ENCODE data around the gene MPHOSPH10.

GRCh38 chr2:71113843-71114242 is 16.6 kb upstream of the MPHOSPH10 start:
- TF ChIP-seq, protein P1, sequence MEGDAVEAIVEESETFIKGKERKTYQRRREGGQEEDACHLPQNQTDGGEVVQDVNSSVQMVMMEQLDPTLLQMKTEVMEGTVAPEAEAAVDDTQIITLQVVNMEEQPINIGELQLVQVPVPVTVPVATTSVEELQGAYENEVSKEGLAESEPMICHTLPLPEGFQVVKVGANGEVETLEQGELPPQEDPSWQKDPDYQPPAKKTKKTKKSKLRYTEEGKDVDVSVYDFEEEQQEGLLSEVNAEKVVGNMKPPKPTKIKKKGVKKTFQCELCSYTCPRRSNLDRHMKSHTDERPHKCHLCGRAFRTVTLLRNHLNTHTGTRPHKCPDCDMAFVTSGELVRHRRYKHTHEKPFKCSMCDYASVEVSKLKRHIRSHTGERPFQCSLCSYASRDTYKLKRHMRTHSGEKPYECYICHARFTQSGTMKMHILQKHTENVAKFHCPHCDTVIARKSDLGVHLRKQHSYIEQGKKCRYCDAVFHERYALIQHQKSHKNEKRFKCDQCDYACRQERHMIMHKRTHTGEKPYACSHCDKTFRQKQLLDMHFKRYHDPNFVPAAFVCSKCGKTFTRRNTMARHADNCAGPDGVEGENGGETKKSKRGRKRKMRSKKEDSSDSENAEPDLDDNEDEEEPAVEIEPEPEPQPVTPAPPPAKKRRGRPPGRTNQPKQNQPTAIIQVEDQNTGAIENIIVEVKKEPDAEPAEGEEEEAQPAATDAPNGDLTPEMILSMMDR (conservative IDR thresholded peaks at IDR 0.05): no peak
- no peak for TF ChIP-seq ZFX (IDR thresholded peaks at IDR 0.05)

Data from C4-2B (cell line).